Prostate gland (tissue), 2 donors: Measurements from ENCODE around the gene DUSP16. TPM values are rescaled to one million over a fixed set of nuclear protein-coding genes. Genes with fewer than 3 reads are reported as not detected.
A peak's percentile ranks its signal among the peaks of the same experiment; 100 is the strongest.

ENCODE experiments used
- DNase-seq: peaks from one replicate; pipeline ENCODE4 v3.0.0-alpha.2; 2019; ENCODE audit warnings: low spot score
- H3K27ac ChIP-seq, 2 donors: fragments of 200-600 bp; sonication (generic); 2 replicates each; pipeline ENCODE4 v1.5.1; 2017 to 2019
- H3K27me3 ChIP-seq: fragments of 200-600 bp; sonication (generic); replicated peaks from 2 replicates; pipeline ENCODE4 v1.5.1; 2019; ENCODE audit not compliant: insufficient read depth
- H3K36me3 ChIP-seq, 2 donors: fragments of 200-600 bp; sonication (generic); 1 replicate in 1 of 2; 2 replicates in 1 of 2; pipeline versions ENCODE4 v1.5.1 to v1.8.1; 2017 to 2019
- H3K4me1 ChIP-seq: fragments of 200-600 bp; sonication (generic); replicated peaks from 2 replicates; pipeline ENCODE4 v1.5.1; 2019
- H3K4me3 ChIP-seq, 2 donors: fragments of 200-600 bp; sonication (generic); 2 replicates each; pipeline ENCODE4 v1.5.1; 2017 to 2019
- H3K9me3 ChIP-seq: fragments of 200-600 bp; sonication (generic); 2 replicates; pipeline ENCODE4 v1.5.1; 2017
- POLR2A ChIP-seq: fragments of 450-650 bp; IDR thresholded peaks from one replicate; pipeline ENCODE4 v1.6.1; 2016; ENCODE audit warnings: antibody characterized with exemption, mild to moderate bottlenecking
- POLR2AphosphoS5 ChIP-seq: sonication (generic); formaldehyde crosslinking; IDR thresholded peaks from one replicate; pipeline ENCODE4 v1.6.1; 2017; ENCODE audit warnings: antibody characterized with exemption
- WGBS: methylation state at CpG from one replicate; pipeline ENCODE4 v1.1.5; 2018; 5-methylcytosine and 5-hydroxymethylcytosine counted together
- intact Hi-C: fragments of 100-400 bp; cut with DNase I; formaldehyde crosslinking; loops from one replicate; pipeline ENCODE4 v1.14.2; 2022
- total RNA-seq, 2 donors: library from RNA; depleted of rRNA; stranded (reverse); fragments of >200 nt; gene quantifications; one replicate each; pipeline ENCODE4 v1.1.0, GENCODE V29; 2016
- TF ChIP-seq, protein P1 (sequence below), 4 experiments: fragments of 200-600 bp in 2 of 4; fragments of 450-650 bp in 2 of 4; sonication (generic) in 2 of 4; IDR thresholded peaks; 1 replicate in 3 of 4; 2 replicates in 1 of 4; pipeline ENCODE4 v1.5.1; 2016 to 2019; ENCODE audit warnings: antibody characterized with exemption in 4 of 4, mild to moderate bottlenecking in 2 of 4, moderate library complexity in 2 of 4

The DUSP16 gene, protein sequence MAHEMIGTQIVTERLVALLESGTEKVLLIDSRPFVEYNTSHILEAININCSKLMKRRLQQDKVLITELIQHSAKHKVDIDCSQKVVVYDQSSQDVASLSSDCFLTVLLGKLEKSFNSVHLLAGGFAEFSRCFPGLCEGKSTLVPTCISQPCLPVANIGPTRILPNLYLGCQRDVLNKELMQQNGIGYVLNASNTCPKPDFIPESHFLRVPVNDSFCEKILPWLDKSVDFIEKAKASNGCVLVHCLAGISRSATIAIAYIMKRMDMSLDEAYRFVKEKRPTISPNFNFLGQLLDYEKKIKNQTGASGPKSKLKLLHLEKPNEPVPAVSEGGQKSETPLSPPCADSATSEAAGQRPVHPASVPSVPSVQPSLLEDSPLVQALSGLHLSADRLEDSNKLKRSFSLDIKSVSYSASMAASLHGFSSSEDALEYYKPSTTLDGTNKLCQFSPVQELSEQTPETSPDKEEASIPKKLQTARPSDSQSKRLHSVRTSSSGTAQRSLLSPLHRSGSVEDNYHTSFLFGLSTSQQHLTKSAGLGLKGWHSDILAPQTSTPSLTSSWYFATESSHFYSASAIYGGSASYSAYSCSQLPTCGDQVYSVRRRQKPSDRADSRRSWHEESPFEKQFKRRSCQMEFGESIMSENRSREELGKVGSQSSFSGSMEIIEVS
- total RNA-seq, result 10 to 100 TPM; 60.8 to 87.0 TPM

DNA sequence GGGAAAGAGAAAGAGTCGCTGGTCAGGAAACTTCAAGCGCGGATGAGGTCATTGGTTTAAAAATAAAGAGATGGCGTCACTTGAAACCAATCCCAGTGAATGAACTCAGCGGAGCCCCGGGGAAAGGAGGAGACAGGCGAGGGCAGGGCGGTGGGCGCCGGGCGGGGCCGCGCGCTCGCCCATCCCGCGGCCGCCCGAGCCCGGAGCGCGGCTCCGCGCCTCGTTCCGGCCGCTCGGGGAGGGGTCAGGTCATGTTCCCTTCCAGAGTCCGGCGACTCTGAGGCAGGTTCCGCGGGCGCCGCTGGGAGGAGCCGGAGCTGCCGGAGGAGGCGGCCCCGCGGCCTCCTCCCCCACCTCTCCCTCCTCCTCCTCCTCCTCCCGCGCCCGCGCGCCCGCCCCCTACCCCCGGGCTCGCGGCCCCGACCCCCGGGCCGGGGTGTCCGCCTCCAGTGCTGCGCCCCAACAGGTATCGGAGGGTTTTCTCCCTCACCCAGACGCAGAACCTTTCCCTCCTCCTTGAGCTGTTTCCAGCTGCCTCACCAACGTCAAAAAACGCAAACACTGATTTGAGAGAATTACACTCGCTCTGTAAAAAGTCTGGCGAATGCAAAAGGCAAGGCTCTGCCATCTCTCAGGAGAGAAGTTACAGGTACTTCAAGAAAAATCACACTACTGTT lies at the start of gene DUSP16:
TSS of gene DUSP16 (minus strand) at position 279 of the 677 bp plus-strand sequence. CDS start 41,765 bp downstream, outside the sequence.
- TF ChIP-seq POLR2AphosphoS5 (peak; percentile 54), POLR2A (peak; percentile 78)
- TF ChIP-seq, protein P1, sequence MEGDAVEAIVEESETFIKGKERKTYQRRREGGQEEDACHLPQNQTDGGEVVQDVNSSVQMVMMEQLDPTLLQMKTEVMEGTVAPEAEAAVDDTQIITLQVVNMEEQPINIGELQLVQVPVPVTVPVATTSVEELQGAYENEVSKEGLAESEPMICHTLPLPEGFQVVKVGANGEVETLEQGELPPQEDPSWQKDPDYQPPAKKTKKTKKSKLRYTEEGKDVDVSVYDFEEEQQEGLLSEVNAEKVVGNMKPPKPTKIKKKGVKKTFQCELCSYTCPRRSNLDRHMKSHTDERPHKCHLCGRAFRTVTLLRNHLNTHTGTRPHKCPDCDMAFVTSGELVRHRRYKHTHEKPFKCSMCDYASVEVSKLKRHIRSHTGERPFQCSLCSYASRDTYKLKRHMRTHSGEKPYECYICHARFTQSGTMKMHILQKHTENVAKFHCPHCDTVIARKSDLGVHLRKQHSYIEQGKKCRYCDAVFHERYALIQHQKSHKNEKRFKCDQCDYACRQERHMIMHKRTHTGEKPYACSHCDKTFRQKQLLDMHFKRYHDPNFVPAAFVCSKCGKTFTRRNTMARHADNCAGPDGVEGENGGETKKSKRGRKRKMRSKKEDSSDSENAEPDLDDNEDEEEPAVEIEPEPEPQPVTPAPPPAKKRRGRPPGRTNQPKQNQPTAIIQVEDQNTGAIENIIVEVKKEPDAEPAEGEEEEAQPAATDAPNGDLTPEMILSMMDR (IDR thresholded peaks at IDR 0.05), result peak in 3 of 4 experiments; percentile 18 to 57 (median 46)
- H3K27ac ChIP-seq, result peak within 1 kb of the TSS; percentile 99 to 100
- DNase-seq, result peak; percentile 93
- no peaks in the 10 kb centered on the region for H3K36me3 ChIP-seq
- intact Hi-C loops, result loop anchor here (5.0 kb wide), 3 partner anchors 50 to 155 kb away; partner anchors contain the start of genes CDKN1B, CREBL2 and GPR19
- under 1% methylated on average over 46 of the region's 59 CpGs for WGBS
- H3K4me3 ChIP-seq, result peak within 1 kb of the TSS; percentile 73 to 100
- H3K9me3 ChIP-seq, result no peaks in the 10 kb centered on the region
- H3K27me3 ChIP-seq, result no peaks in the 10 kb centered on the region
- H3K4me1 ChIP-seq, result peaks cover 3% of the 10 kb centered on the region

DNA sequence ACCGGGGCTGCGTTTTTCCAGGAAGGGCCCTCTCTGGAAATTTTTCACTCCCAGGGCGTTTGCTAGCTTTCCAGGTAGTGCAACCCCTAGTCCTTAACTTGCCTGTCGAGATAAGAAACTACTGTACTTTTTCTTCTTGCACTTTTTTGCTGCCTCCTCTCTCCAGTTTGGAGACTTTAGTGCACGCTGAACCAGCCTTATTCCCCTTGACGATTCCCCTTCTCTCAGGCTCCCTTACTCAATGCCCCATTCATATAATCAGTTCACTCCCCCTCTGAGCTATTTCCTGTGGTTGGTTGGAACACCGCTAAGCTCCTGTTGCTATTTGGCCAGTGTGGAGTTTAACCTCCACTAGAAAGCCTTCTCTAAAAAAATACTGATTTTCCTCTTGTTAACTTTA lies 49.7 kb upstream of the DUSP16 start:
- no peaks in the 10 kb centered on the region for H3K36me3 ChIP-seq
- H3K4me1 ChIP-seq, result no peaks in the 10 kb centered on the region
- TF ChIP-seq, protein P1 (IDR thresholded peaks at IDR 0.05), result no peak
- TF ChIP-seq POLR2A, result no peak
- intact Hi-C loops, result loop anchor here (5.0 to 10.0 kb wide), 2 partner anchors 50 to 82 kb away; partner anchors contain the start of genes DUSP16 and GPR19
- under 1% methylated on average over 7 of the region's 7 CpGs for WGBS
- no peaks in the 10 kb centered on the region for H3K27me3 ChIP-seq
- DNase-seq, result no peak
- H3K27ac ChIP-seq, result peak overlapping the region; percentile 90 to 94
- H3K4me3 ChIP-seq, result peak overlapping the region; percentile 47 to 58
- H3K9me3 ChIP-seq, result no peaks in the 10 kb centered on the region

DNA sequence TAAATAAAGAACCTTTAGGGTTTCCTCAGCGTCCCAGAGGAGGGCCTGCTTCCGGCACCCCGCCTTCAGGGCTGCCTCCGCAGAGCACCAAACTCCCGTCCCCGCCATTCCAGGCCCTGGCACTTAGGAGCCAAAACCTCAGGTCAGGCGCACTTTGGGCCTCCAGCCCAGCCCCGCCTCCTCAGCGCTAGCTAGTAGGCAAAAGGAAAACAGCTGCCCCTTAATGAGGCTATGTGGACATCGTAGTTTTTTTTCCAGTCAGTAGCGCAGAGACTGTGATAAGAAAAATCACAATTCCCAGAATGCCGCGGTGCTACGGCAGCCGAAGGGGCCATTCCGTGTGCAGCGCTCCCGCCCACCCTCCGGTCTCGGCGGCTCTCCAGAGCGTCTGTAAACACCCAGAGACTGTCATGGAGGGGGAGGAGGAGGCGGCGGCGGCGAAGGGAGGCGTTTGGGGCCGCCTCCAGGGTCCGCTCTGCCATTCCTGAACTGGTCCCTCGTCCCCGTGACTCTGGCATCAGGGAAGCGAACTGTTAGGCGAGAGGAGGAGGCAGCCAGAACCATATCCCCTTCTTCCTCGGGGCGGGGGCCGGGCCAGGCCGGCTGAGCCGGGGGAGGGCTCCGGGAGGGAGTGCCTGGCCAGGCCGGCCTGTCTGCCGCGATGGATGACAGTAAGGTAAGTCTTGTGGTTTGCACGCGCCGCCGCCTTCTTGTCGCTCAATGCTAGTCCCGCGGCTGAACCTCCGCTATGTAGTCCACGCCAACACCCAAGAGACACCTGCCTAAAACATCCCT lies 49.0 kb upstream of the DUSP16 start, which contains the start of gene CREBL2:
TSS of gene CREBL2 (plus strand) at position 365 of the 795 bp plus-strand sequence. CDS start at position 662, 297 bp downstream.
- intact Hi-C loops, result loop anchor here (5.0 to 10.0 kb wide), 2 partner anchors 49 to 83 kb away; partner anchors contain the start of genes DUSP16 and GPR19

More for the DNA sequence above, 49.0 kb upstream of the DUSP16 start, which contains the start of gene CREBL2:
- under 1% methylated on average over 45 of the region's 51 CpGs for WGBS
- TF ChIP-seq POLR2A (peak; percentile 55), POLR2AphosphoS5 (peak; percentile 99)
- TF ChIP-seq, protein P1 (IDR thresholded peaks at IDR 0.05), result peak in 1 of 4 experiments; percentile 14
- peak within 1 kb of the TSS; percentile 90 to 94 for H3K27ac ChIP-seq
- peak within 1 kb of the TSS; percentile 47 to 58 for H3K4me3 ChIP-seq
- H3K4me1 ChIP-seq, result no peaks in the 10 kb centered on the region
- peak; percentile 92 for DNase-seq
- H3K9me3 ChIP-seq, result no peaks in the 10 kb centered on the region
- H3K27me3 ChIP-seq, result no peaks in the 10 kb centered on the region
- no peaks in the 10 kb centered on the region for H3K36me3 ChIP-seq
